RPMI8226 (cell line): Measurements from ENCODE around the gene CRIM1.

Source experiments
- DNase-seq: peaks from one replicate; pipeline ENCODE4 v3.0.0-alpha.2; 2015

The CRIM1 gene

GRCh38 chr2:36486521-36487044 is 131.0 kb downstream of the CRIM1 start:
- no peak for DNase-seq

GRCh38 chr2:36487947-36488346 is 132.4 kb downstream of the CRIM1 start:
- DNase-seq, result no peak

GRCh38 chr2:36489281-36489680 is 133.7 kb downstream of the CRIM1 start:
- no peak for DNase-seq

GRCh38 chr2:36490749-36491148 is 135.2 kb downstream of the CRIM1 start:
- no peak for DNase-seq

DNA sequence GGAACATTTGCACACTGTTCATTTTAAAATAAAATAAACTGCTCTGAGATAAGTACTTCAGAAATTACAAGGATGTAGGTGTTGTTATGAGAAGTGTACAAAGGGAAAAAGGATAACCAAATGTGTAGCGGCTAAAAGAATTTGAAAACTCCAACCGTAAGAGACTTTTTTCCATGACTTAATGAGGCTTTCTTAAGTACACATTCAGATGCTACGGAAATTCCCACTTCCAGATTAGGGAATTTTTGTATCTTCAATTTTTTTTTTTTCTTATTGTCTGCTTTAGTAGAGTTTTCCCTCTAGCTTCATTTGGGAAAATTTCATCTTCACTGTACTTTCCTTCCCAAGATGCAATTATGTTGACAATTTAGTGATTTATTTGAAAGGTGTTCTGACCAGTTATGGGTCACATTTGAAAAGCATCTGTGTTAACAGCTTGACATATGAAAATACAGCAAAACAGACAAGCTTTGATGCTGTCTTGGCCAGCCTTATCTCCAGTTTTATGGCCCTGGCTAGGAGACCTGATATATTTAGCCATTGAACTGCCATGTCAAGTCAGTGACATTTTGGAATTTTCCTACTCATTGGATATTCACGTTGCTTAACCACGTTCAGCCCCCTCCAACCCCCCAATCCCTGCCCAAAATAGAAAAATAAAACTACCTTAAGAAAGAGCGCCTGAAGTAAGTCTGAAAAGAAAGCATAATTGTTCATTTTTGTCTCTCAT is 136.8 kb downstream of the CRIM1 start:
- DNase-seq, result no peak

DNA sequence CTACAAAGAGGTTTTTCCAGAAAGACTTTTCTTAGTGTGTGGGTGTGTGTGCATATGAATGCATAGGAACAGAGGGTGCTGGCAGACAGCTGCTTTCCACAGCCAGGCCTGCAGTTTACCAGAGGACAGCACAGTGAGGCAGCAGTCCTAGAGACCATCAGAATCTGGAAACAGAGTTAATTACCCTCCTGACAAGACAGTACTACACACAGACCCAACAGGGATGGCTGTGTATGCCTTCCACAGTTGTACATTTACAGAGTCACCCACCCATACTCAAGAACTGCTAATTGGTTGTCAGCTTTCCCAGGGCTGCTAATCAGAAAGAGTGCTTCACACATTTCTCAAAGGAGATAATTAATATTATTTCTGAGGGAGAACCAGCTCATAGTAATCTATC is 137.7 kb downstream of the CRIM1 start:
- DNase-seq, result no peak

- no peak for DNase-seq
Measured at GRCh38 chr2:36497570-36498163, 142.1 kb downstream of the CRIM1 start.

GRCh38 chr2:36499128-36499820 is 143.7 kb downstream of the CRIM1 start:
- no peak for DNase-seq

GRCh38 chr2:36500072-36500471 is 144.5 kb downstream of the CRIM1 start:
- no peak for DNase-seq

DNA sequence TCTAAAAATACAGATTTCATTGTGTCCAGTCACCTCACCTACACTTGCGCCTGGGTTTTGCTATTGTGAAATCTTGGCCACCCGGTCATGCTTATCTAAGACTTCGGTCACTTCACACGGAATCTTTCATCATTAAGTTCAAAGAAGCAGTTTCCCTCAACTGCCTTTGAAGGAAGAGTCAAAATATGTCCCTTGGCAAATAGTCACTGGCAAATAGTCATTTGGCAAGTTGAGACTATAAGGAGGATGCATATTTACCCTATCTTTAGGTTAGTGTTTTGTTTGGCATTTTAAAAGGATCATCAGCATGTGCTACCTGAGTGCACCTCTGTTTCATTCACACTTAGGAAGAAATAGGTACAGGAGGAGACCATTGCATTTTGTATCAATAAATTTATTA is 146.5 kb downstream of the CRIM1 start:
- DNase-seq, result no peak

GRCh38 chr2:36507408-36507812 is 151.8 kb downstream of the CRIM1 start:
- DNase-seq, result peak; percentile 58

GRCh38 chr2:36509075-36509474 is 153.5 kb downstream of the CRIM1 start:
- no peak for DNase-seq

- DNase-seq, result no peak
Measured at GRCh38 chr2:36511858-36512603, 156.5 kb downstream of the CRIM1 start.

DNA sequence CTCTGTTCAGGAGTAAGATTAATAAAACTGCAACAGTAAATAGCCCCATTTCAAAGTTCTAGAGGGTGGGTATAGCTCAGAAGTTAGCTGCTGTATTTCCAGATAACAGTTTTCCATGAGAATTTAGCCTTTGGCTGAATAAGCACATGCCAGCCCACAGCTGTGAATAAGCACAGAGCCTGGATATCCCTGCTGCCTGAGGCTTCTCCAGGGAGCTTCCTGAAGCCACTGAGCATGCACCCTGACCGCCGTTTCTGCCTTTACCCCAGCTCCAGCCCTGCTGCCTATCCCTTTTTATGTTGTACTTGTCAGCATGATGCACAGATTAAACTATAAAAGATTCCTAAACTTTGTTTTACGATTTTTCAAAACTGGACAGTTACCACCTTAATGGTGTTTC is 157.1 kb downstream of the CRIM1 start:
- DNase-seq, result no peak

DNA sequence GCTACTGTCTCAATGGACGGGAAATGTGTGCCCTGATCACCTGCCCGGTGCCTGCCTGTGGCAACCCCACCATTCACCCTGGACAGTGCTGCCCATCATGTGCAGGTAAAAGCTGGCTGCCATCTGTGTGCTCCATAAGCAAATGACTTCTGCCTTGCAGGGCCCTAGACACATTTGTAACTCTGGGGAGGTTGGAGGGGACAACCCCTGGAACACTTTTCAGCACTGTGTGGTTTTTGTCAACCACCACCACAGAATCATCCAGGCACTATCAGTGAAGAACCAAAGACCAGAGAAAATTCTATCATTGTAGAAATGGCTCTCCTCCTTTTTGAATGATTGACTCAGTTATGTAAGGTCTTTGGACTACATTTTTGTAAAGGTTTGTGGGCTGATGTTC is 158.1 kb downstream of the CRIM1 start:
- DNase-seq, result no peak

- DNase-seq, result no peak
Measured at GRCh38 chr2:36515538-36515937, 160.0 kb downstream of the CRIM1 start.

- DNase-seq, result no peak
Measured at GRCh38 chr2:36516136-36516870, 160.7 kb downstream of the CRIM1 start.

DNA sequence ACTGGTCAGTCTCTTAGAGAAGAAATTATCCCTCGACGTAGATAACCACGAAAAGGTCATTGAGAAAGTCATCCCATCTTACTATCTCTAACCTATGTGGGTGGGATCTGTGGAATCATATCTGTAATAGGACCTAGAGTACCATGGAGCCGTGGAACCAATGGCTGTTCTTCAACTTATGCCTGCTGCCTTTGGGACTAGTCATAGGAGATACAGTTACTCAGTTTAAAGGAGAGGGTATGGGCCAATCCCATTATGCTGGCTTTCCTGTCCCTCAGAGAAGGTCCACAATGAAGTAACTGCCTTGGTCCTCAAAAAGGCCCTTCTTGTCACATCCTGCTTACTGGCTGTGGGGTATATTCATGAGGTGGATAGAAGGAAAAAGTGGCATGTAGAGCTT is 164.9 kb downstream of the CRIM1 start:
- DNase-seq, result no peak

- no peak for DNase-seq
Measured at GRCh38 chr2:36523153-36523552, 167.6 kb downstream of the CRIM1 start.

- DNase-seq, result no peak
Measured at GRCh38 chr2:36525245-36525644, 169.7 kb downstream of the CRIM1 start.

DNA sequence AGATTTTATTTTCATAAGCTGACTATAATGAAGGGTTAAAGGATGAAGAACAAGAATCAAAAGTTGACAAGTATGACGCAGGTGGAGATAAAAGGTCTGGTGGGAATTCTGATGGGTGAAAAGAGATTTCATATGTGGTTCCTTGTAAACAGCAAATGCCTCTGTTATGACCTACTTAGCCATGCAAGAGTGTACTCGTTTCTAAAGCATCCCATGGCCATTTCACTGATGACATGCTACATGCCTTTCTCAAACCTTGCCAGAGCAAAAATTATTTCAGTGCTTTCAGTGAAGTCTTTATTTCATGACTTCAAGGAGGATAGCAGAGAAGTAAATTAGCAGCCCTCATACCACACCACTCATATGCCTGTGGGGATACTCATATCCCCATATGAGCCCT is 170.6 kb downstream of the CRIM1 start:
- no peak for DNase-seq

DNA sequence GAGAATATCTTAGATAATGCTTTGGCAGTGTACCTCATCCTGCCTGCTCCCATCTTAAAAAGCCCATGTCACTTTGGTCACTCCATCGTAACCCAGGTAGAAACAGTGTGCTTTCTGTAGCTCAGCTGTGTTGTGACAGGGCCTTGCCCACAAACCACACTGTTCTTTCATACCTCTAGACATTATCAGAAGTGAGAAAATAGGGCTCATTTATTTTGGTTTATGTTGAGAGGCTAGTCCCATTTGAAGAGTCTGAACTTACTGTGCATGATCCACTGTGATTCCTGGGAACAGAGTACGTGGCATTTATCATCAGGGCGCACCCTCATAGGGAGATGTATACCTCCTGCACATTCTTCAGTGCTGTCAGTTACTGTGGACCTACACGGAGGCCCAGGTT is 172.7 kb downstream of the CRIM1 start:
- no peak for DNase-seq
